IPS DF 6.9 (cell line): Measurements from ENCODE around the gene PTTG2.

Source experiments
- DNase-seq: peaks from one replicate; pipeline ENCODE4 v3.0.0-alpha.2; 2013; ENCODE audit warnings: low read depth, low spot score
- H3K27ac ChIP-seq: one replicate; pipeline ENCODE4 v1.5.1; 2013; ENCODE audit warnings: low read length, control low read depth
- H3K27me3 ChIP-seq: 2 replicates; pipeline ENCODE4 v1.6.1; 2013; ENCODE audit warnings: mild to moderate bottlenecking, low read length; ENCODE audit not compliant: control insufficient read depth, insufficient read depth
- H3K36me3 ChIP-seq: 2 replicates; pipeline ENCODE4 v1.6.1; 2013; ENCODE audit warnings: low read length; ENCODE audit not compliant: control insufficient read depth, insufficient read depth
- H3K4me1 ChIP-seq: 2 replicates; pipeline ENCODE4 v1.6.1; 2013; ENCODE audit warnings: low read length; ENCODE audit not compliant: control insufficient read depth, insufficient read depth
- H3K4me3 ChIP-seq: 2 replicates; pipeline ENCODE4 v1.5.1; 2013; ENCODE audit warnings: mild to moderate bottlenecking, low read length
- H3K9me3 ChIP-seq: 2 replicates; pipeline ENCODE4 v1.6.1; 2013; ENCODE audit warnings: low read length, inconsistent platforms; ENCODE audit not compliant: control insufficient read depth, insufficient read depth
- WGBS: extraction: QIAGEN DNeasy Blood & Tissue Kit; methylation state at CpG from one replicate; pipeline ENCODE4 v1.1.7; 2013; ENCODE audit warnings: mixed read lengths, missing lambda C conversion rate; ENCODE audit not compliant: insufficient read length, insufficient coverage; 5-methylcytosine and 5-hydroxymethylcytosine counted together

Gene PTTG2

DNA sequence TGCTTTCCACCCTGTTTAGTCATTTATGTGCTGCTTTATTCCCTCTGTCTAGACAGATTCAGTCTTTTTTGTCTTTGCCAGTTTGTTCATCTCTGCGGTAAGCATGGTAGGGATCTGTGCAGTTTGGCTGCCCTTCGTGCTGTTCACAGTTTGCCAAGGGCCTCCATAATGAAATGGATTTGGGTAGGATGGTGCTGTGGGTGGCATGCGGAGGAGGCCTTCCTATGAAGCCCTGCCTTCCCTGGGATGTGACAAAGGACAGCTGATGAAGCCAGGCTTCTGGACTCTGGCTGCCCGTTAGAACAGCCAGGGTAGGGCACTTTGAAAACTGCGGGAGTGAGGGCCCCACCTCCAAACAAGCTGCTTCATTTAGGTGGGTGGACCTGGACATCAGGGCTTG lies 47.4 kb downstream of the PTTG2 start:
- H3K9me3 ChIP-seq: no peaks in the 10 kb centered on the region
- peaks cover 6% of the 10 kb centered on the region; the same call in 1 of the 2 replicates for H3K4me1 ChIP-seq
- no peaks in the 10 kb centered on the region for H3K36me3 ChIP-seq
- no peak overlapping the region for H3K4me3 ChIP-seq
- WGBS: no CpG with 5 or more reads among the region's 5 CpGs
- no peak overlapping the region for H3K27ac ChIP-seq
- DNase-seq: no peak
- no peaks in the 10 kb centered on the region for H3K27me3 ChIP-seq

- no CpG with 5 or more reads among the region's 3 CpGs for WGBS
- DNase-seq: no peak
- Histone ChIP-seq H3K4me1 (peaks cover 6% of the 10 kb centered on the region; the same call in 1 of the 2 replicates), H3K27me3 (no peaks in the 10 kb centered on the region), H3K27ac (no peak overlapping the region), H3K9me3 (no peaks in the 10 kb centered on the region), H3K36me3 (no peaks in the 10 kb centered on the region), H3K4me3 (no peak overlapping the region)
Measured at GRCh38 chr4:38008571-38009021, 48.4 kb downstream of the PTTG2 start.

GRCh38 chr4:38009421-38009820 lies 49.2 kb downstream of the PTTG2 start:
- no peaks in the 10 kb centered on the region for H3K9me3 ChIP-seq
- no peak for DNase-seq
- no peak overlapping the region for H3K27ac ChIP-seq
- H3K36me3 ChIP-seq: no peaks in the 10 kb centered on the region
- H3K4me3 ChIP-seq: no peak overlapping the region
- H3K27me3 ChIP-seq: no peaks in the 10 kb centered on the region
- H3K4me1 ChIP-seq: peaks cover 6% of the 10 kb centered on the region; the same call in 1 of the 2 replicates

- H3K36me3 ChIP-seq: no peaks in the 10 kb centered on the region; the same call in 1 of the 2 replicates
- no peaks in the 10 kb centered on the region for H3K27me3 ChIP-seq
- H3K4me1 ChIP-seq: peaks cover 4% of the 10 kb centered on the region; the same call in 1 of the 2 replicates
- DNase-seq: no peak
- WGBS: no CpG with 5 or more reads among the region's 3 CpGs
- no peaks in the 10 kb centered on the region for H3K9me3 ChIP-seq
- H3K27ac ChIP-seq: no peak overlapping the region
- no peak overlapping the region for H3K4me3 ChIP-seq
Measured at GRCh38 chr4:38009949-38010348, 49.8 kb downstream of the PTTG2 start.
